IMR-90 (cell line): ENCODE data around the gene TSPAN8. TPM values are rescaled to one million over a fixed set of nuclear protein-coding genes. Genes with fewer than 3 reads are reported as not detected.

Experiments
- ATAC-seq: fragments of 200-7000 bp; cut with Tn5 transposase; 2 replicates; pipeline ENCODE4 v1.9.1; 2020; ENCODE audit warnings: low read depth, mild to moderate bottlenecking, moderate library complexity
- BruUV-seq: library from RNA; stranded (reverse); fragments of 400-500 nt; replicated peaks from 2 replicates; lab custom pipeline; 2021; lab: Mats Ljungman, UMichigan
- CTCF ChIA-PET: fragments of 300-600 bp; formaldehyde crosslinking; extraction: SDS; loops from one replicate; lab custom pipeline; 2021; ENCODE audit warnings: antibody characterized with exemption; lab: Yijun Ruan, JAX
- POLR2A ChIA-PET: fragments of 300-600 bp; sonication (Branson Sonifier 250); formaldehyde crosslinking; loops from one replicate; lab custom pipeline; 2022; ENCODE audit warnings: antibody characterized with exemption; ENCODE audit not compliant: unreplicated experiment; lab: Charles Lee
- DNase-seq: peaks from one replicate; pipeline ENCODE4 v3.0.0; 2013
- H2AFZ ChIP-seq: replicated peaks from 2 replicates; pipeline ENCODE3; 2013; ENCODE audit warnings: low read length, mild to moderate bottlenecking; ENCODE audit not compliant: poor library complexity
- H2AK5ac ChIP-seq: 2 replicates; pipeline ENCODE4 v1.6.1; 2013; ENCODE audit warnings: low read depth, low read length, inconsistent platforms
- H2AK9ac ChIP-seq: replicated peaks from 2 replicates; pipeline ENCODE3; 2013; ENCODE audit warnings: mild to moderate bottlenecking, low read depth, low read length, moderate library complexity; ENCODE audit not compliant: poor library complexity
- H2BK120ac ChIP-seq: 2 replicates; pipeline ENCODE4 v1.6.1; 2013; ENCODE audit warnings: low read depth, low read length, inconsistent platforms
- H2BK15ac ChIP-seq: 3 replicates; pipeline ENCODE4 v1.6.1; 2013; ENCODE audit warnings: low read depth, low read length, inconsistent platforms
- H2BK20ac ChIP-seq: 2 replicates; pipeline ENCODE4 v1.6.1; 2013; ENCODE audit warnings: low read depth, mild to moderate bottlenecking, inconsistent platforms, low read length, moderate library complexity
- H2BK5ac ChIP-seq: 2 replicates; pipeline ENCODE4 v1.6.1; 2013; ENCODE audit warnings: mild to moderate bottlenecking, low read depth, low read length, inconsistent platforms; ENCODE audit not compliant: poor library complexity, severe bottlenecking
- H3K14ac ChIP-seq: replicated peaks from 2 replicates; pipeline ENCODE4 v1.6.1; 2013; ENCODE audit warnings: low read depth, low read length, inconsistent platforms
- H3K18ac ChIP-seq: 2 replicates; pipeline ENCODE4 v1.6.1; 2013; ENCODE audit warnings: low read depth, low read length, control low read depth
- H3K23ac ChIP-seq: 2 replicates; pipeline ENCODE4 v1.6.1; 2013; ENCODE audit warnings: low read depth, low read length, inconsistent platforms
- H3K27ac ChIP-seq: 2 replicates; pipeline ENCODE4 v1.5.1; 2013; ENCODE audit warnings: mild to moderate bottlenecking, control low read depth, low read length; ENCODE audit not compliant: insufficient read depth
- H3K27me3 ChIP-seq: 2 replicates; pipeline ENCODE4 v1.6.1; 2013; ENCODE audit warnings: low read length; ENCODE audit not compliant: control insufficient read depth, insufficient read depth
- H3K36me3 ChIP-seq: 2 replicates; pipeline ENCODE4 v1.6.1; 2013; ENCODE audit warnings: low read length, mixed read lengths; ENCODE audit not compliant: control insufficient read depth, insufficient read depth
- H3K4ac ChIP-seq: 2 replicates; pipeline ENCODE4 v1.6.1; 2013; ENCODE audit warnings: low read depth, low read length, inconsistent platforms
- H3K4me1 ChIP-seq: 2 replicates; pipeline ENCODE4 v1.6.1; 2013; ENCODE audit warnings: low read length, mixed read lengths; ENCODE audit not compliant: control insufficient read depth, insufficient read depth
- H3K4me2 ChIP-seq: 2 replicates; pipeline ENCODE4 v1.6.1; 2013; ENCODE audit warnings: low read depth, mild to moderate bottlenecking, control low read depth, low read length, moderate library complexity
- H3K4me3 ChIP-seq: 2 replicates; pipeline ENCODE4 v1.5.1; 2013; ENCODE audit warnings: low read depth, mild to moderate bottlenecking, control low read depth, low read length, moderate library complexity; ENCODE audit not compliant: insufficient read depth
- H3K56ac ChIP-seq: 2 replicates; pipeline ENCODE4 v1.6.1; 2013; ENCODE audit warnings: low read length, inconsistent platforms; ENCODE audit not compliant: insufficient read depth; ENCODE audit errors: extremely low read depth
- H3K79me1 ChIP-seq, 2 experiments: 2 replicates each; pipeline ENCODE4 v1.6.1; 2013; ENCODE audit warnings: low read length in 2 of 2, inconsistent platforms in 1 of 2, low read depth in 1 of 2
- H3K9ac ChIP-seq: 2 replicates; pipeline ENCODE4 v1.6.1; 2013; ENCODE audit warnings: low read depth, low read length, control low read depth
- H3K9me1 ChIP-seq: 2 replicates; pipeline ENCODE4 v1.6.1; 2013; ENCODE audit warnings: low read length, inconsistent platforms; ENCODE audit not compliant: insufficient read depth
- H3K9me3 ChIP-seq: 2 replicates; pipeline ENCODE4 v1.6.1; 2013; ENCODE audit warnings: low read length; ENCODE audit not compliant: control insufficient read depth, insufficient read depth
- H4K20me1 ChIP-seq: 2 replicates; pipeline ENCODE4 v1.6.1; 2013; ENCODE audit warnings: low read length, inconsistent platforms; ENCODE audit not compliant: insufficient read depth
- H4K5ac ChIP-seq: 2 replicates; pipeline ENCODE4 v1.6.1; 2013; ENCODE audit warnings: mild to moderate bottlenecking, low read depth, low read length, control low read depth
- H4K8ac ChIP-seq, 2 experiments: 2 replicates each; pipeline ENCODE4 v1.6.1; 2013; ENCODE audit warnings: low read depth in 2 of 2, low read length in 2 of 2, control low read depth in 1 of 2, inconsistent platforms in 1 of 2
- H4K91ac ChIP-seq: 2 replicates; pipeline ENCODE4 v1.6.1; 2013; ENCODE audit warnings: low read depth, low read length, inconsistent platforms; ENCODE audit not compliant: insufficient read depth
- CEBPB ChIP-seq: IDR thresholded peaks from 2 replicates; pipeline ENCODE4 v1.6.1; 2012; ENCODE audit warnings: low read depth, low read length, improper control_type of control experiment
- CHD1 ChIP-seq: IDR thresholded peaks from 2 replicates; pipeline ENCODE4 v1.6.1; 2012; ENCODE audit warnings: low read depth, low read length, improper control_type of control experiment
- ELK1 ChIP-seq: fragments of 150-350 bp; IDR thresholded peaks from 2 replicates; pipeline ENCODE4 v1.6.1; 2016; ENCODE audit warnings: low read depth, mild to moderate bottlenecking, low read length, moderate library complexity, borderline replicate concordance
- MAFK ChIP-seq: IDR thresholded peaks from 2 replicates; pipeline ENCODE4 v1.6.1; 2012; ENCODE audit warnings: low read depth, low read length, improper control_type of control experiment
- MAZ ChIP-seq: IDR thresholded peaks from 2 replicates; pipeline ENCODE4 v1.6.1; 2012; ENCODE audit warnings: low read depth, mild to moderate bottlenecking, low read length, improper control_type of control experiment, moderate library complexity, borderline replicate concordance
- MXI1 ChIP-seq: IDR thresholded peaks from 2 replicates; pipeline ENCODE4 v1.6.1; 2012; ENCODE audit warnings: low read depth, mild to moderate bottlenecking, low read length, moderate library complexity, borderline replicate concordance
- NFE2L2 ChIP-seq: fragments of 150-350 bp; IDR thresholded peaks from 2 replicates; pipeline ENCODE4 v1.6.1; 2016; ENCODE audit warnings: low read depth, mild to moderate bottlenecking, low read length
- POLR2A ChIP-seq: IDR thresholded peaks from 2 replicates; pipeline ENCODE4 v1.6.1; 2012; ENCODE audit warnings: mild to moderate bottlenecking, low read depth, low read length
- RCOR1 ChIP-seq: IDR thresholded peaks from 2 replicates; pipeline ENCODE4 v1.6.1; 2012; ENCODE audit warnings: mild to moderate bottlenecking, low read length, improper control_type of control experiment; ENCODE audit not compliant: insufficient replicate concordance
- RFX5 ChIP-seq: IDR thresholded peaks from 2 replicates; pipeline ENCODE4 v1.8.0; 2012; ENCODE audit warnings: low read depth, mild to moderate bottlenecking, low read length, moderate library complexity
- SMC3 ChIP-seq: fragments of 150-350 bp; IDR thresholded peaks from 2 replicates; pipeline ENCODE4 v1.6.1; 2016; ENCODE audit warnings: low read depth, mild to moderate bottlenecking, antibody characterized with exemption, low read length, moderate library complexity
- WGBS, 2 experiments: methylation state at CpG; one replicate each; pipeline versions ENCODE4 v1.1.5 to v1.1.7; 2013; ENCODE audit warnings: missing lambda C conversion rate in 2 of 2; ENCODE audit not compliant: insufficient read length in 1 of 2; ENCODE audit errors: extremely low coverage in 2 of 2; 5-methylcytosine and 5-hydroxymethylcytosine counted together
- dilution Hi-C: fragments of 300-500 bp; cut with HindIII; formaldehyde crosslinking; loops from one replicate; pipeline ENCODE4 v1.14.3; 2018; ENCODE audit warnings: low sequenced_read_pairs; ENCODE audit not compliant: unreplicated experiment
- in situ Hi-C: fragments of 300-500 bp; cut with MboI; formaldehyde crosslinking; loops from 3 replicates; pipeline ENCODE4 v1.14.3; 2019; ENCODE audit warnings: low sequenced_read_pairs, inconsistent platforms, mixed read lengths
- intact Hi-C: fragments of 100-400 bp; cut with micrococcal nuclease; formaldehyde crosslinking; loops from 2 replicates; pipeline ENCODE4 v1.10.0; 2022
- polyA plus RNA-seq, 3 experiments: library from polyadenylated mRNA; depleted of rRNA; stranded (reverse); fragments of >200 nt; gene quantifications; 2 replicates each; pipeline ENCODE4 v1.2.3, GENCODE V29; 2012; ENCODE audit warnings: low replicate concordance in 1 of 3
- total RNA-seq: library from RNA; depleted of rRNA; stranded (reverse); fragments of >200 nt; gene quantifications from 2 replicates; pipeline ENCODE4 v1.2.3, GENCODE V29; 2012
- TF ChIP-seq, protein P1 (sequence below): fragments of 150-350 bp; IDR thresholded peaks from 2 replicates; pipeline ENCODE4 v1.6.1; 2017; ENCODE audit warnings: mild to moderate bottlenecking, antibody characterized with exemption, low read length, low read depth

Gene TSPAN8
- total and polyA plus RNA-seq, 2 of the 4 experiments (the other 2 are of a cell fraction): not detected

DNA sequence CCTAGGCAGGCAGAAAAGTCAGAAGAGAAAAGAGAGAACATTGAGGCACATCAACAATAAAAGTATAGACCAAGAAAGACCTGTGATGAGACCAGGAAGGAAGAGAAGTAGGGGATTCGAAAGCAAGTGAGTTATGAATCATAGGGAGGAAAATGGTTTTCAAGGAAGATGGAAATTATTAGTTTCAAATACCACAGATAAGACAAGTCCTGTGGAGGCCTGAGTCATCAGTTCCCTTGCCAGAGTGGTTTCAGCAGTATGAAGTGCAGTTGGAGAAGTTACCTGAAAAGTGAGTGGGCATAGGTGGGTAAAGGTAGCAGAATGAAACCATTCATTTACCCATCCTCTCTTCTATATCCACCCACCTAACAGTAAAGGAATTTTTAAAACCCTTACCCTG, 25.2 kb upstream of the TSPAN8 start:
- DNase-seq (no peak), ATAC-seq (no peak)
- ChIA-PET POLR2A (no interaction called here), CTCF (no interaction called here)
- Histone ChIP-seq H3K36me3 (no peaks in the 10 kb centered on the region), H2AFZ (no peak overlapping the region), H4K20me1 (no peaks in the 10 kb centered on the region), H3K4me2 (no peak overlapping the region), H3K9ac (no peak overlapping the region), H3K27ac (no peak overlapping the region), H2AK5ac (no peak overlapping the region), H3K18ac (no peak overlapping the region), H3K56ac (no peak overlapping the region), H3K4me1 (no peaks in the 10 kb centered on the region), H3K4ac (no peak overlapping the region), H2BK120ac (no peak overlapping the region), H4K91ac (no peak overlapping the region), H2BK15ac (no peak overlapping the region), H3K9me3 (peaks cover 8% of the 10 kb centered on the region; the same call in 1 of the 2 replicates), H3K79me1 (no peaks in the 10 kb centered on the region), H4K8ac (no peak overlapping the region), H3K23ac (no peak overlapping the region), H3K4me3 (no peak overlapping the region), H3K27me3 (no peaks in the 10 kb centered on the region), H3K14ac (no peak overlapping the region), H2BK20ac (no peak overlapping the region), H2BK5ac (no peak overlapping the region), H3K9me1 (no peaks in the 10 kb centered on the region), H2AK9ac (no peak overlapping the region), H4K5ac (no peak overlapping the region)
- dilution Hi-C loops (no loop called here), in situ Hi-C loops (no loop called here), intact Hi-C loops (no loop called here)
- BruUV-seq: no TSS peak
- whole genome bisulfite sequencing, 2 experiments: no CpG with 5 or more reads among the region's 1 CpG
- TF ChIP-seq MXI1: no peak
- TF ChIP-seq ELK1: no peak
- TF ChIP-seq POLR2A: no peak
- TF ChIP-seq RFX5: no peak
- TF ChIP-seq MAFK: no peak
- no peak for TF ChIP-seq SMC3
- TF ChIP-seq CHD1: no peak
- no peak for TF ChIP-seq CEBPB
- no peak for TF ChIP-seq RCOR1
- no peak for TF ChIP-seq MAZ
- no peak for TF ChIP-seq NFE2L2
- TF ChIP-seq, protein P1, sequence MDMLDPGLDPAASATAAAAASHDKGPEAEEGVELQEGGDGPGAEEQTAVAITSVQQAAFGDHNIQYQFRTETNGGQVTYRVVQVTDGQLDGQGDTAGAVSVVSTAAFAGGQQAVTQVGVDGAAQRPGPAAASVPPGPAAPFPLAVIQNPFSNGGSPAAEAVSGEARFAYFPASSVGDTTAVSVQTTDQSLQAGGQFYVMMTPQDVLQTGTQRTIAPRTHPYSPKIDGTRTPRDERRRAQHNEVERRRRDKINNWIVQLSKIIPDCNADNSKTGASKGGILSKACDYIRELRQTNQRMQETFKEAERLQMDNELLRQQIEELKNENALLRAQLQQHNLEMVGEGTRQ: no peak
